Activated CD8-positive, alpha-beta T cell treated with anti-CD3 and anti-CD28 coated beads for 36 hours (primary cell): Measurements from ENCODE around the gene RCBTB1. TPM values are rescaled to one million over a fixed set of nuclear protein-coding genes. Genes with fewer than 3 reads are reported as not detected.
"Not testable (repeated sequence)": the region's sequence is repeated elsewhere in the genome, so short reads cannot be mapped to it uniquely, and the experiment has no call there.

ENCODE experiments used
- ATAC-seq: fragments of 200-7000 bp; cut with Tn5 transposase; one replicate; pipeline ENCODE4 v1.10.0; 2021; ENCODE audit warnings: mild to moderate bottlenecking, moderate library complexity
- CTCF ChIA-PET: fragments of 350-600 bp; sonication (Branson Sonifier 250); formaldehyde crosslinking; loops from one replicate; lab custom pipeline; 2021; ENCODE audit warnings: antibody characterized with exemption; lab: Charles Lee
- POLR2A ChIA-PET: fragments of 350-600 bp; sonication (Branson Sonifier 250); formaldehyde crosslinking; loops from one replicate; lab custom pipeline; 2021; ENCODE audit warnings: antibody characterized with exemption; lab: Charles Lee
- DNase-seq: peaks from one replicate; pipeline ENCODE4 v3.0.0-alpha.2; 2020
- H3K27ac Mint-ChIP-seq: one replicate; pipeline ENCODE4 v1.8.0; 2021; ENCODE audit warnings: mild to moderate bottlenecking, mixed read lengths
- H3K27me3 Mint-ChIP-seq: one replicate; pipeline ENCODE4 v1.8.0; 2021; ENCODE audit warnings: mixed read lengths
- H3K36me3 Mint-ChIP-seq: one replicate; pipeline ENCODE4 v1.8.0; 2021; ENCODE audit warnings: low read depth, mixed read lengths
- H3K4me1 Mint-ChIP-seq: one replicate; pipeline ENCODE4 v1.8.0; 2021; ENCODE audit warnings: low read depth, mixed read lengths
- H3K4me3 Mint-ChIP-seq: one replicate; pipeline ENCODE4 v1.8.0; 2021; ENCODE audit warnings: mild to moderate bottlenecking, moderate library complexity, mixed read lengths
- H3K9me3 Mint-ChIP-seq: one replicate; pipeline ENCODE4 v1.8.0; 2021; ENCODE audit warnings: mixed read lengths
- intact Hi-C: fragments of 100-400 bp; cut with micrococcal nuclease; formaldehyde crosslinking; loops from one replicate; pipeline ENCODE4 v1.10.0; 2022
- total RNA-seq, 2 experiments: library from RNA; stranded (reverse); gene quantifications; one replicate each; pipeline ENCODE4 v1.2.3, GENCODE V29; 2021
- TF ChIP-seq, protein P1 (sequence below): fragments of 200-600 bp; IDR thresholded peaks from one replicate; pipeline ENCODE4 v1.8.0; 2022; ENCODE audit warnings: antibody characterized with exemption, mild to moderate bottlenecking

RCBTB1 gene
- total RNA-seq, 2 experiments from 2014 or later: 14.2 to 14.6 TPM

DNA sequence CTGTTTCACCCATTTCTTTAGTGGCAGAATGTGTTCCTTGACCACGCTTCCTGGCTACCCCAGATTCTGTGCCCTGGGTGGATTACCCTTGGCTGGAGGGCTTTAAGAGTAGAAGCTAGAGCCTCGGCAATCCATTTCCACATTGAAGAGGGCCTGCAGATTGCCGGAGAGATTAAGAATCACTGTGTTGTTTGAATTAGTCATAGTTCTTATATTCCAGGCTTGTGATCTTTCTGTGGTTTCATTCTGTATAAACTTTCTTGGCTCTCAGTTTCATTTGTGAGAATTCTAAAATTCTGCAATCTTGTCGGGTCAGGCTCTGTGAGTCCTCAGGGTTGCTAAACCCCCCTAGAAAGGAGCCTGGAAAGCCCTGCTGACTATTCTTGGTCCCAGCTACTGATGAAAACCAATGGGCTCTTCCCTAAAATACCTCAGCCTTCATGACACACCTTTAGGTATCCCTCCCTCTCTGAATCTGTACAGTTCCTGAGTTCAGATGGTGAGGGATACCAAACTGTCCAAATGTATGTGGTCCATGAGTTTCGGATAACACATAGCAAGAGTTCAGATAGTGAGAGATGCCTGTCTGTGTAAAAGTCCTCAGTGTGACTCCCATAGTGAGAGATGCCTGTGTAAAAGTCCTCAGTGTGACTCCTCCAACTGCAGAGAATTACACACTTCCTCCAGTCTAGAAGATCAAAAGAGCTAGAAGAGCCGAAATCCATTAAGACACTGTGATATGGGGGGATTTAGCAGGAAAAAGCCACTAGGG lies 85.3 kb downstream of the RCBTB1 start:
- TF ChIP-seq, protein P1, sequence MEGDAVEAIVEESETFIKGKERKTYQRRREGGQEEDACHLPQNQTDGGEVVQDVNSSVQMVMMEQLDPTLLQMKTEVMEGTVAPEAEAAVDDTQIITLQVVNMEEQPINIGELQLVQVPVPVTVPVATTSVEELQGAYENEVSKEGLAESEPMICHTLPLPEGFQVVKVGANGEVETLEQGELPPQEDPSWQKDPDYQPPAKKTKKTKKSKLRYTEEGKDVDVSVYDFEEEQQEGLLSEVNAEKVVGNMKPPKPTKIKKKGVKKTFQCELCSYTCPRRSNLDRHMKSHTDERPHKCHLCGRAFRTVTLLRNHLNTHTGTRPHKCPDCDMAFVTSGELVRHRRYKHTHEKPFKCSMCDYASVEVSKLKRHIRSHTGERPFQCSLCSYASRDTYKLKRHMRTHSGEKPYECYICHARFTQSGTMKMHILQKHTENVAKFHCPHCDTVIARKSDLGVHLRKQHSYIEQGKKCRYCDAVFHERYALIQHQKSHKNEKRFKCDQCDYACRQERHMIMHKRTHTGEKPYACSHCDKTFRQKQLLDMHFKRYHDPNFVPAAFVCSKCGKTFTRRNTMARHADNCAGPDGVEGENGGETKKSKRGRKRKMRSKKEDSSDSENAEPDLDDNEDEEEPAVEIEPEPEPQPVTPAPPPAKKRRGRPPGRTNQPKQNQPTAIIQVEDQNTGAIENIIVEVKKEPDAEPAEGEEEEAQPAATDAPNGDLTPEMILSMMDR: no peak
- DNase-seq: no peak
- ATAC-seq: no peak
- Mint-ChIP-seq H3K27me3 (no peaks in the 10 kb centered on the region), H3K36me3 (peaks cover 47% of the 10 kb centered on the region), H3K9me3 (no peaks in the 10 kb centered on the region), H3K4me3 (no peak overlapping the region), H3K4me1 (peaks cover 47% of the 10 kb centered on the region), H3K27ac (no peak overlapping the region)
- ChIA-PET POLR2A (interaction anchor here (0.9 to 1.2 kb wide), 2 partner anchors 18 to 56 kb away, joined by 3 read pairs; partner anchors contain the start of genes CAB39L and SETDB2), CTCF (interaction anchor here (0.5 to 1.0 kb wide), 2 partner anchors 10 to 344 kb away, joined by 3 read pairs; no protein-coding TSS in a partner anchor)
- intact Hi-C loops: loop anchor here (10.0 kb wide), 1 partner anchor 105 kb away; no protein-coding TSS in a partner anchor

DNA sequence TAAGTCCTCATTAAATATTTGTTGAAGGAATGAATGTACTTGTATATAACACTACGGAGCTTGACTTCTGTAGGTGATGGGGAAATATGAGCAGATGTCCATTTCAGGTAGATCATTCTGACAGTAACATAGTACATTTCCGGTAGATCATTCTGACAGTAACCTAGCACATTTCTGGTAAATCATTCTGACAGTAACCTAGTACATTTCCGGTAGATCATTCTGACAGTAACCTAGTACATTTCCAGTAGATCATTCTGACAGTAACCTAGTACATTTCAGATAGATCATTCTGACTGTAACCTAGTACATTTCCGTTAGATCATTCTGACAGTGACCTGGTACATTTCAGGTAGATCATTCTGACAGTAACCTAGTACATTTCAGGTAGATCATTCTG lies 87.2 kb downstream of the RCBTB1 start:
- TF ChIP-seq, protein P1: no peak
- Mint-ChIP-seq H3K36me3 (peaks cover 45% of the 10 kb centered on the region), H3K27ac (peak overlapping the region; percentile 66), H3K27me3 (no peaks in the 10 kb centered on the region), H3K4me1 (peaks cover 50% of the 10 kb centered on the region), H3K4me3 (no peak overlapping the region), H3K9me3 (no peaks in the 10 kb centered on the region)
- ChIA-PET CTCF (no interaction called here), POLR2A (no interaction called here)
- no peak for ATAC-seq
- DNase-seq: no peak
- intact Hi-C loops: loop anchor here (10.0 kb wide), 1 partner anchor 107 kb away; no protein-coding TSS in a partner anchor

DNA sequence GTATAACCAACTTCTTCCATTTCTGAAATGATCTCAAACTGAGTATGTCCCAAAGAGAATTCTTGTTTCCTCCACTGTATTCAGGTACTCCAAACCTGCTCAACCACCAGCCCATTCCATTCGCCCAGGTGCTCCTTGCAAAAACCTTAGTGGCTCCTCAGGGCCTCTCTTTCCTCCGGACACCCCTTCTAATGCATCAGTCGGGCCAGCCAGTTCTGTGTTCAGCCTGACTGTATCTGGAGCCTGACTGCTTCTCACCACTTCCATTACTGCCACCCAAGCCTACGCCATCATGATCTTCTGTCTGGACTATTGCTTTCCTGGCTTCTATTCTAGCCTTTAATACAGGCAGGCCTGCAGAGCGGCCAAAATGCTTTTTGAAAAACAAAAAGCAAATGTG lies 88.1 kb downstream of the RCBTB1 start:
- Mint-ChIP-seq H3K27ac (peak overlapping the region; percentile 95), H3K9me3 (no peaks in the 10 kb centered on the region), H3K4me3 (peak overlapping the region; percentile 80), H3K4me1 (peaks cover 46% of the 10 kb centered on the region), H3K27me3 (no peaks in the 10 kb centered on the region), H3K36me3 (peaks cover 39% of the 10 kb centered on the region)
- ATAC-seq: no peak
- no peak for DNase-seq
- ChIA-PET POLR2A (interaction anchor here (2.5 kb wide), 1 partner anchor 53 kb away, joined by 47 read pairs; the partner anchor contains the start of genes CAB39L and SETDB2), CTCF (interaction anchor here (2.0 kb wide), 1 partner anchor 9 kb away, joined by 6 read pairs; no protein-coding TSS in a partner anchor)
- TF ChIP-seq, protein P1: no peak
- intact Hi-C loops: loop anchor here (2.0 to 10.0 kb wide), 2 partner anchors 54 to 108 kb away; no protein-coding TSS in a partner anchor

- ChIA-PET CTCF (interaction anchor here (1.9 to 2.0 kb wide), 2 partner anchors 9 to 53 kb away, joined by 6 to 8 read pairs; partner anchors contain the start of genes CAB39L and SETDB2), POLR2A (interaction anchor here (0.6 to 2.5 kb wide), 4 partner anchors 9 to 198 kb away, joined by 3 to 47 read pairs (median 4); partner anchors contain the start of genes CAB39L and SETDB2)
- H3K4me1 Mint-ChIP-seq: peaks cover 46% of the 10 kb centered on the region
- not testable (repeated sequence) for H3K9me3 Mint-ChIP-seq, H3K27me3 Mint-ChIP-seq
- peak overlapping the region; percentile 95 for H3K27ac Mint-ChIP-seq
- DNase-seq (peak; percentile 75), ATAC-seq (peak; percentile 20)
- intact Hi-C loops: loop anchor here (2.0 to 10.0 kb wide), 2 partner anchors 54 to 108 kb away; no protein-coding TSS in a partner anchor
- H3K4me3 Mint-ChIP-seq: peak overlapping the region; percentile 80
- H3K36me3 Mint-ChIP-seq: peaks cover 40% of the 10 kb centered on the region
Observed at GRCh38 chr13:49496837-49497236, 88.5 kb downstream of the RCBTB1 start.
